Left kidney (tissue), 8 donors: ENCODE measurements around the gene IRF2. TPM values are rescaled to one million over a fixed set of nuclear protein-coding genes. Genes with fewer than 3 reads are reported as not detected.

Source experiments
- DNase-seq: peaks from one replicate; pipeline ENCODE4 v3.0.0-alpha.2; 2013
- long read RNA-seq, 8 donors: transcript quantifications; one replicate each; lab custom pipeline, GENCODE V29; 2026
- polyA plus RNA-seq: library from polyadenylated mRNA; unstranded; fragments of 120-200 nt; gene quantifications from one replicate; pipeline ENCODE4 v1.2.1, GENCODE V29; 2013; ENCODE audit not compliant: insufficient read length

IRF2 gene
- 28.9 TPM for polyA plus RNA-seq
- long read RNA-seq, donor 1, transcript IRF2-201 (9 exons, 2,303 nt): major isoform, 5 of 14 reads
- long read RNA-seq, donor 1, partial matches to known transcripts: 8 of 14 reads
- long read RNA-seq, donor 1, other reads (novel, unspliced or antisense): 0 of 14 reads
- long read RNA-seq, donor 2, partial matches to known transcripts: 5 of 9 reads
- long read RNA-seq, donor 2, other reads (novel, unspliced or antisense): 0 of 9 reads
- long read RNA-seq, donor 3, transcript IRF2-201 (9 exons, 2,303 nt): major isoform, 6 of 6 reads
- long read RNA-seq, donor 3, partial matches to known transcripts: 0 of 6 reads
- long read RNA-seq, donor 3, other reads (novel, unspliced or antisense): 0 of 6 reads
- long read RNA-seq, donor 4: 0 reads
- long read RNA-seq, donor 5, transcript IRF2-201 (9 exons, 2,303 nt): major isoform, 21 of 21 reads
- long read RNA-seq, donor 5, partial matches to known transcripts: 0 of 21 reads
- long read RNA-seq, donor 5, other reads (novel, unspliced or antisense): 0 of 21 reads
- long read RNA-seq, donor 6, transcript IRF2-201 (9 exons, 2,303 nt): major isoform, 7 of 12 reads
- long read RNA-seq, donor 6, partial matches to known transcripts: 5 of 12 reads
- long read RNA-seq, donor 6, other reads (novel, unspliced or antisense): 0 of 12 reads
- long read RNA-seq, donor 7, transcript IRF2-201 (9 exons, 2,303 nt): major isoform, 9 of 19 reads
- long read RNA-seq, donor 7, partial matches to known transcripts: 10 of 19 reads
- long read RNA-seq, donor 7, other reads (novel, unspliced or antisense): 0 of 19 reads
- long read RNA-seq, donor 8, partial matches to known transcripts: 0 of 4 reads
- long read RNA-seq, donor 8, other reads (novel, unspliced or antisense): 0 of 4 reads

GRCh38 chr4:184474263-184475095 is at the start of gene IRF2:
Gene IRF2, minus strand, starts transcription at chr4:184474550. Its CDS starts 45,486 bp downstream, at chr4:184429064.
- peak; percentile 96 for DNase-seq

GRCh38 chr4:184515606-184516005 is 41.3 kb upstream of the IRF2 start:
- DNase-seq: no peak

DNA sequence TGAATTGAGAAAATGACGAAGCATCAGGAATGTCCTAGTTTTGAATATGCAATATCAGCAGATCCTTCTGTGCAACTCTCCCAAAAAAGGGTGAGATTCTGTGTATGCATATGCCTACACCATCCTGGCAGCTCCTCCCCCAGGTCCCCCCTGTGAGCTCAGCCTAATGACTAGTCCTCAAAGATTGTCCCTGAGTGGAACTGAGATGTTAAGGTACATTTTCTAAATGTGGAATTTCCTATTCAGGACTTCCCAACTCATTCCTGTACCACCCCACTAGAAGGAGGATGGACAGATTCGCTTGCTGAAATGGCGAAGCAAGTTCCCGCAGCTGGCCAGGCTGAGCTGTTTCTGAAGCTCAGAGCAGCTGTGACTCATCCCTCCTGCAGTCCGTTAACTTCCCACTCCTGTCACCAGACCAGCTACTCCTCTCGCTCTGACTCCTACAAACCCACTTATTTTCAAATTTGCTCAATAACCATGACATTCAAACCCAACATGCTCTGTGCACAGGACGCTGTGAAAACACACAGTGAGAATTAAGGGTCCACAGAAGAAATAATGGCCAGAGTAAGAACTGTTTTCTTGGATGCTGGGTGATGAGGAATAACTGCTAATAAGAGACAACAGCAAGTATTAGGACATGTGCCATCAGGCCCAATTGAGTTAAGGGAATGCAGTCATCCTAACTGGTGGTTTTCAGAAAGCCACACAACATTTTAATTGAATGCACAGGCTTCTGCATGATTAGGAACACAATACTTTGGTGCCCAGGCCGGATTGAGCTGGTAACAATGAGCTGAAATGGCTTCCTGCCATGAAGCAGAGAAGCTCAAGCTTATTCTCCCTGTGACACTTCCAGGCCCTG is 40.0 kb upstream of the IRF2 start:
- no peak for DNase-seq

GRCh38 chr4:184513802-184514120 is 39.4 kb upstream of the IRF2 start:
- no peak for DNase-seq

- no peak for DNase-seq
Observed at GRCh38 chr4:184511156-184511555, 36.8 kb upstream of the IRF2 start.

- no peak for DNase-seq
Observed at GRCh38 chr4:184510401-184510800, 36.1 kb upstream of the IRF2 start.

GRCh38 chr4:184506527-184507121 is 32.3 kb upstream of the IRF2 start:
- DNase-seq: no peak

- no peak for DNase-seq
Observed at GRCh38 chr4:184504385-184504784, 30.0 kb upstream of the IRF2 start.

- DNase-seq: no peak
Observed at GRCh38 chr4:184503869-184504300, 29.5 kb upstream of the IRF2 start.

DNA sequence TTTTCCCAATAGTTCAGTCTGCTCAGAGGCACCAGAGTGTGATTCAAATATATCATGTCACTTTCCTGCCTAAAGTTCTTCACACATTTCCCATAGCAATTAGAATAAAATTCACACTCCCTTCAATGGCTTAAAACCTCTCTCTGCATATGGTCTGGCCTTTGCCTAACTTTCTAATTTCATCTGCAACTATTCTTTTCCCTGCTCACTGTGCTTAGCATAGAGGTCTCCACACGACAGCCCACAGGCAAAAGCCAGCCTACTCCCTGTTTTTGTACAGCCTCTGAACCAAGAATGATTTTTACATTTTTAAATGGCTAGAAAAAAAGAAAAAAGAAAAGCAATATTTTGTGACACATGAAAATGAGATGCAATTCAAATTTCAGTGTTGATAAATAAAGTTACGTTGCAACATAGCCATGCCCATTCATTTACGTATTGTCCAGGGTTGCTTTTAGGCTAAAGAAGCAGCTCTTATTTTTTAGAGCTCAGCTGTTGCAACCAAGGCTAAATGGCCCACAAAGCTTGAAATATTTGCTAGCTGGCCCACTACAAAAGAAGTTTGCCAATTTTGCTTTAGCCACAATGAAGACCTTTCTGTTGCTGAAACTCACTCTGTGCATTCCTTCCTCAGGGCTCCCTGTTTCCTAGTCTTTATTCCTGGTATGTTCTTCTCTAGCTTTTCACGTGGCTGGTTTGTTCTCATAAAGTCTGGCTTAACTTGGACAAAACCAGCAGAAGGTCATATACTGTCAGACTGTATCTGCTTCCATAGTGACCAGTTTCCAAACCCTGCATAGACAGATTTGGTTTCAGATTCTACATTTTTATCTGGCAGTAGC is 26.6 kb upstream of the IRF2 start:
- DNase-seq: no peak

DNA sequence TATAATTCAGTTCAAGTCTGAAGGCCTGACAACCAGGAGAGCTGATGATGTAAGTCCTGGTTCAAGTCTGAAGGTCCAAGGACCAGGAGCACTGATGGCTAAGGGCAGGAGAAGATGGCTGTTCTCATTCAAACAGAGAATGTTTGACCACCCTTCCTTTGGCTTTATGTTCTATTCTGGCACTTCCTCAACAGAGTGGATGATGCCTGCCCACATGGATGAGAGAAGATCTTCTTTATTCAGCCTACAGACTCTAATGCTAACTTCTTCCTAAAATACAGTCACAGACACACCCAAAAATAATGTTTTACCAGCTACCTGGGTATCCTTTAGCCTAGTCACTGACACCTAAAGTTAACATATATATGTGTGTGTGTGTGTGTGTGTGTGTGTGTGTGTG is 25.6 kb upstream of the IRF2 start:
- no peak for DNase-seq

GRCh38 chr4:184498598-184498997 is 24.2 kb upstream of the IRF2 start:
- no peak for DNase-seq

DNA sequence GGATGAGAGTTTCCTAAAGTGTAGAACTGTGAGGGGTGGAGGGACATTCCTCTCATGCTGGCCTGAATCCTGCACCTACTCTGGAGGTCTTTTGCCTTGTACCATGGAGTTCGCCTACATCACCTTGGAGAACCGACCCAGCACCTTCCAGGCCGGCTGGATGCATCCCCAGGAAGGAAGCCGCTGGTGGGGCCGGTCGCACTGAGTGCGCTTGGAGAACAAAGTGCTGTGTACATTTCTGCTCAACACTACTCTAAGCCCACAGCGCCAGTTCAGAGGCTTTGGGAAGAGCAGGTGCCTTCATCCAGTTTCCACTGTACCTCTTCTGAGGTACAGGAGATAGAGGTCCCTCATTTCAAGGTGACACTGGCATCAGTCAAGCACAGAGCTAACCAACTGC is 15.4 kb upstream of the IRF2 start:
- DNase-seq: no peak

- no peak for DNase-seq
Observed at GRCh38 chr4:184487503-184487902, 13.2 kb upstream of the IRF2 start.

GRCh38 chr4:184485279-184485678 is 10.9 kb upstream of the IRF2 start:
- no peak for DNase-seq

GRCh38 chr4:184481544-184481943 is 7.2 kb upstream of the IRF2 start:
- DNase-seq: no peak

DNA sequence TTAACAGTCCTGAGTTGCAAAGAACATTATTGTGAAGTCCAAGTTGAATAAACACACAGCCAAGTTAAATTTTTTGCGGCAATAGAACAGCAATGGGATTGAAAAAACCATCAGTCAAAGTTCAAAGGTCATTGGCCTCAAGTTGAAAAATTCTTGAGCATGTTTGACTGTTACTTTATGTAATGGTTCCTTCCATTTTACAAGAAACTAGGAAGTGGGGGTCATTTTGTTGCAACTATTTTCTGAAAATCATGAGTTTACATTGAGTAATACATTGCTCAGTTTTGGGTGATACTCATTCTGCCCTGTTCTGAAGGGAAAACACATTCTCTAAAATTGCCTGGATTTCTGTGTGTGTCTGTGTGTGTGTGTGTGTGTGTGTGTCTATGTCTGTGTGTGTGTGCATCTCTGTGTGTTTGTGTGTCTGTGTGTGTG is 5.2 kb upstream of the IRF2 start:
- DNase-seq: no peak

GRCh38 chr4:184477201-184477999 is 3.0 kb upstream of the IRF2 start:
- no peak for DNase-seq

DNA sequence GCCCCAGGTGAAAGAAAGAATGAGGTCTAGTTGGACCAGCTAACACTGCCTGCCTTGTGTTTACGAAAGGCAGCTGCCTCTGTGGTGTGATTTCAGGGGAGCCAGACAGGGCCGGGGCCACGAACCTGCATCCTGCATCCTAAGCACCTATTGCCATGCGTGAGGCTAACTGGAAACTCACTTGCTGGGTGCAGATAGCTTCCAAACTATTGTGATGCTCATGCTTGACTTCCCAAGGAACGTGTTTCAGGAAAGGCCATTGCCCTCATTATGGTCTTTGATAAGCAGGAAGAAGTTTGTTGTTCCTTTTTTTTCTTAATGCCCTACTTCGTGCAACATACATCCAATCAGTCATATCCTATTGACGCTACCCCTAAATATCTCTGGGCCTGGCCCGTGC is 2.3 kb upstream of the IRF2 start:
- no peak for DNase-seq
